GM19023 (cell line): ENCODE measurements around the gene OLIG1.

Source experiments
- ATAC-seq: cut with Tn5 transposase; IDR thresholded peaks from one replicate; pipeline ENCODE4 v1.9.1; 2021; ENCODE audit warnings: mild to moderate bottlenecking, moderate library complexity; ENCODE audit not compliant: unreplicated experiment

OLIG1 gene

DNA sequence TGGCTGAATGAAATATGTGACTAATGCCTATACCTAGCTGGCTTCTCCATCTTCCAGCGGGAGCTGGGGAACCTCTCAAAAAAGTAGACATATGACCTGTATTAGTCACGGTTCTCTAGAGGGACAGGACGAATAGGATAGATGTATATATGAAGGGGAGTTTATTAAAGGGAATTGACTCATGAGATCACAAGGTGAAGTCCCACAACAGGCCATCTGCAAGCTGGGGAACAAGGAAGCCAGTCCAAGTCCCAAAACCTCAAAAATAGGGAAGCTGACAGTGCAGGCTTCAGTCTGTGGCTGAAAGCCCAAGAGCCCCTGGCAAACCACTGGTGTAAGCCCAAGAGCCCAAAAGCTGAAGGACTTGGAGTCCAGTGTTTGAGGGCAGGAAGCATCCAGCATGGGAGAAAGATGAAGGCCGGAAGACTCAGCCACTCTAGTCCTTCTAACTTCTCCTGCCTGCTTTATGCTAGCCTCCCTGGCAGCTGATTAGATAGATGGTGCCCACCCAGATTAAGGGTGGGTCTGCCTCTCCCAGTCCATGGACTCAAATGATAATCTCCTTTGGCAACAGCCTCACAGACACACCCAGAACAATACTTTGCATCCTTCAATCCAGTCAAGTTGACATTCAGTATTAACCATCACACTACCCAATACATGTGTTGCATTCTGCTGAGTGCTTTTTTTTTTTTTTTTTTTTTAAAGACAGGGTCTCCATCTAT, 19.6 kb downstream of the OLIG1 start:
- ATAC-seq = no peak

DNA sequence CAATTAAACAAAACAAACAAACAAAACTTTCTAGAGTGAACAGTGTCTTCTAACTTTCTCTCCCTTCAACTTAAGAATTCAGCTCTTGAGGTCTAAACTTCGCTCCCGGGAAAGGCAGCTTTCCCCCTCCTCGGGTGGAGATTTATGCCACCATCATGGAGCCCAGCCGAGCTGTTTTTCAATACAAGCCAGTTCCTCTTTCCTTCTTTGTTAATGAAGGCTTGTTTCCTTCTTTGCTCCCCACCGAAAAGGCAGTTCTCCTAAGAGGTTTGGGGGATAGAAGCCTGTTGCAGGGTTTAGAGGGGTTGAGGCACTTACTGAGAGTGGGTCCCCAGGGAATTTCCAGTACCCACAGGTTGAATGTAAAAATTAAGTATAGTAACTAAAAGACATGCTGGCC, 26.5 kb downstream of the OLIG1 start:
- ATAC-seq = no peak

DNA sequence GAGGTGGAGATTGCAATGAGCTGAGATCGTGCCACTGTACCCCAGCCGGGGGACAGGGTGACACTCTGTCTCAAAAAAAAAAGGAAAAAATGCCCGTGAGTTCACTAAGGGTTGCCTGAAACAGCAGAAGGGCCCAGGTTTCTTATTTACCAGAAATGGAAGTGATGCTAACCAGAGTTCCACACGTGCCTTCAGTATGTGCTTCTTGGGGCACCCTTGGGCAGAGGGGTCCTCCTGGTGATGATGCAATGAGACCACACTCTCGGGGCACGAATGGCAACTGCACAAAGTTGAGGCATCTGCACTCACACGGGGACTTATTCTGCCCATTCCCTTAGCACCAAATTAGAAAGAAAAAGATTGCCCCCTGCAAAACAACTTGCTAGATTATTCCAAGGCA, 29.2 kb downstream of the OLIG1 start:
- ATAC-seq = no peak

DNA sequence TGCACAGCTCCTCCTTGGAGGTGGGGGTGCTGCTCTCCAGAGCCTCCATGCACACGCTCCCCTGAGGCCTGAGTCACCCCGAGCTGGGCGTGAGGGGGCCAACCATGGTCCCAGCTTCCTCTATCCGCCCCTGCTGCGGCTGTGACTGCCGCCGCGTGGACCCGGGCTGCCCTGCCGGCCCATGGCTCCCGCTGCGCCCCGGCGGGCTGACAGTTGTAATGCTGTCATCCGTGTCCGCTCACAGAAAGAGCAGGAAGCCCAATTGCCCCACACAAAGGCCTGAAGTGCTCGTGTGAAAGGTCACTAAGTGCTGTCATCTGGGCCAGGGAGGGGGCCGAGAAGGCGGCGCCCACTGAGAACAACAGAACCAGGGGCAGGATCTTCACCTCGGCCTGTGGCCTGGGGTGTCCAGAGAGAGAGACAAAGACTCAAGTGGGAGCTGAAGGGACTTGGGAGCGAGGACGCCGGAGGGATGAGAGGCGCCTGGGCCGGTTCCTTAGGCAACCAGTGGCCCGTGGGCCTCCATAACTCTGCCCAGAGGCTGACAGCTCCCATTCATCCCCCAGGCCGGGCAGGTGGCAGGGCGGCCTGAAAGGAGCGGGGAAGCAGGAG, 31.5 kb downstream of the OLIG1 start:
- ATAC-seq = no peak

DNA sequence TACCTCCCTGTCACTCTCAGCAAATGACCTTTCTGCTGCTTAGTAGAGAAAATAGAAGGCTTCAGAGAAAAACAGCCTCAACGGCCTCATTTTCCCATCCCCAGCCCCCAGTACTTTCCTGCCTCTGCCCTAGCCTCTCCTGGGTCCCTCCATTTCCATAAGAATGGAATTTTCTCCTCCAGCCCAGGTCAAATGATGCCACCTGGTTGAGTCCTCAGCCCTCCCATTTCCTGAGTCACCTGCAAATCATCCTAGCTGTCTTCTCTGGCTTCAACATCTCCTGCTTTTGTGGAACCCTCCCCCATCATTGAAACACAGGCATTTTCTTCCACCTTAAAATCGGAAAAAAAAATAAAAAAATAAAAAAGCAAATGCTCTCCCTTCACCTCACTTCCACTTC, 35.1 kb downstream of the OLIG1 start:
- no peak for ATAC-seq

DNA sequence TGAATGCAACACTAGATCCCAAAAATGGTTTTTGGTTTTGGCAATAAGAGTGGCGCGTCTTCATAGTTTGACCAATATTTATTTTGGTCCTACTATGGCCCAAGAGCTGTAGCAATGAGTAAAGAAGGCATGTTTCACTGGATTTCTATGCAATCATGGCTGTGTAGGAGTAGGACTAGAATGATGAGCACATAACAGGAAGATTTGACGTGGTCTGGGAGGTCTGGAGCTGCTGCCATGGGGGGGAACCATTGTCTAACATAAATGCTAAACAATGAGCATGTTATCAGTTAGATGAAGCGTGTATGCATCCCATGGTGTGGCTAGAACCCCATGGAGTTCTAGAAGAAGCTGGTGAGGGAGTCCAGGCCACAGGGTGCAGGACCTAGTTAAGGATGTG, 38.3 kb downstream of the OLIG1 start:
- ATAC-seq = no peak

DNA sequence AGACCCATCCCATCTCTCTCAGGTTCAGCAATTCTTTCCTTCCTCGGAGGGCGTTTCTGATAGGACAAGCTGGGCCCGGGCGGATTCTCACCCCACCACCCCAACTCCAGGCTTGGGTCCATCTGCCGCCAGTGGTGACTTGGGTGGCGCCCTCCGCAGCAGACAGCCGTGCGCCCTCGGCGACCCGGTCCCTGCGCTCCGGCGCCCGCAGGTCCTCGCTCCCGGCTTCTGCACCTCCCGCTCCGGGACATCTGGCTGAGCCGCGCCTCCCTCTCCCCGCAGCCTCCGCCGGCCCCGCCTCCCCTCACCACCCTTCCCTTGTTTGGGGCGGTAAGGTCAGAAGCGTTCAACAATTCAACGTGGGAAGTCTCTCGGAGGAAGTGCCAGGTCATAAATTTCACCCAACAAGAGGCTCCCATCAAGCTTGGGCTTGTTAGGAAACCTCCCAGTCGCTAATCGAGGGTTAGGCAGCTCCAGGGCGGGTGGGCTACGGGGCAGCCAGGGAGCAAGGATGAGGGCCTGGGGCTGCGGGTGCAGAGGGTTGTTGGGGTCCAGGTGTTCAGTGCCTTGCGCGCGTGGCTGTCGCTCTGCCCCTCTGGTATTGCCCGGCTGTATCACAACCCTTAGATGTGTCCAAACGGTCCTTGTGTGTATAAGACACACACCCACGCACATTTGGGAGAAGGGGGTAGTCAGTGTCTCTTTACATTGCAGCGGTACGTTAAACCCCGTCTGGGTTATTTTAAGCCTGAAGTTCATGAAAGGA, 39.8 kb downstream of the OLIG1 start:
- ATAC-seq = no peak

DNA sequence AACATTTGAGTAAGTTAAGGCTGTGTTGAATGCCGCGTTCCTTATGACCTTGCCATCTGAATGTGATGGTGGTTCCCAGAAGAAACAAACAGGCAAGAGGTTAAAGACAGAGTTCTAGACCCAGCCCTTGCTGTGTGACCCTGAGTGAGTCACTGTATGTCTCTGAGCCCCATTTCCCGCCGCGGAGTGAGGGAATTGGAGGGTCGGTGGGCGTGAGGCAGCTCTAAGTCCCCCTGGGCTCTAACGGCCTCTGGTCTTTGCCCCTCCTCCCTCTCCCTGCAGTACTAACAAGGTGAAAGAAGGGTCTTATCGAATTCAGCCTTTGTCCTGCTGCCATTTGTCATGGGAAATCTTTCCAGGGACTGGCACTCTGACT, 40.4 kb downstream of the OLIG1 start:
- ATAC-seq = no peak

DNA sequence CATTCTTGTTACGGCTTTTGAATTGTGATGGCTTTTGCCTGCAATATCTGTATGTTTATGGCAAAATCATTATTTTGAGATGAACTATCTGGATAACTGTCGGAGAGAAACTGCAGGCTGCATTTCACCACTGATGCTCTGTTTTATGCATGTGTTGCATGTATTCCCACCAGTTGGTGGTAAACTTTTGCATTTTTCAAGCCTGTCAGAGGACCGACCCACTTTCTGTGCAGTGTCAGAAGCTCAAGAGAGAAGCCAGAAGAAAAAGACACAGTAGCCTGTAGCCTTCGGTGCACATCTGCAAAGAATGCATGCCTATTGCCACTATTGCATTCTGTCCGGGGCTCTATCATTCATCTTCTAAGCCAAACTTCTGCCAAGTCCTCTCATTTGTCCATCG, 41.6 kb downstream of the OLIG1 start:
- no peak for ATAC-seq

DNA sequence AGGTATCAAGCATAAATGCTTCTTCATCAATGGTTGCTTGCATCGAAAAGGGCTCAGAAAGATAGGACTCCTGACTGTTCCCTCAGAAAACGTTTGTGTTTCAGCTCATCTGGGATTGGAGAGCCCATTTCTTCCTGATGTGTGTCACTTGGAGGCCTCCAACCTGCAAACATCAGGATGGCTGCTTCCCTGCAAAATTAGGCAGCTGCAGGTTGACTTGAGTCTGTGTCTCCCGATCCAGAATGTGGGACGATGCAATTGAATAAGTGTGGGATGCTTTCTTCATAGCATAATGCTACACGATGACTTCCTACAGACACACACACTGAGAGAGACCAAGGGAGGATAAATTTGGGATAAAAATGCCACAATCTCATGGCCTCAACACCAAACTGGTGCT, 42.2 kb downstream of the OLIG1 start:
- ATAC-seq = no peak

DNA sequence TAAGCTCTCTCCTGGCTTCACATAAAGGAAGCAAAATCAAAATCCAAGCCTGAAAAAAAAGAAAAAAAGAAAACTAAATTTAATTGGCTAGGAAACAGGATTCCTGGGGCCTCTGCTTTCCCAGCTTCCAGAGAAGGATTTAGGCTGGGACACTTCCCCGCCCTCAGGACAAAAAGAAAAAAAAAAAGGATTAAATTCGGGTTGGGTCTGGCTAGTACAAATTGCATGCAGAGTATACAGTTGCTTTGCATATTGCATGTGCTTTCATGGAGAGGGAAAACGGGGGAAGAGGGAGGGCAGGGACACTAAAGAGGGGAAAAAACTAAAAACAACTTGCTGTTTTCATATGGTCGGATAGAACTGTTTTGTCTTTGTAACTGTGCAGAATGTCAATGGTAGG, 42.7 kb downstream of the OLIG1 start:
- ATAC-seq = no peak

DNA sequence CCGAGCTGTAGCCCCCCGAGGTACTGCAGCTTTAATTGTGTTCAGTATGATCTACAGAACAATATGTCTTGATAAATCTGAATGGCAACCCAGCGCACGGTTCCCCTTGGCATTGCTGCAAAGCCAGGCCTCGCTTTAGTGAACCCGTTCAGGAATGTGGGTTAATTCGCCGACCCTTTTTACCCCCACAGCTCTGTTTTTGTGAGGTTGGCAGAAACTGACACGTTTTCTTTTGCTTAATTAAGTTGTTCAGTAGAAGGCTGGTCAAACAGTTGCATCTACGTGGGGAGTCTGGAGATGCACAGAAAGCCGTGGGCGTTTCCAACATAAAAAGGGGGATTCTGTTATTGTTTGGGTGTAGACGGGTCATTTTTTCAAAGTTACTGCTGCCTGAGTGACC, 43.2 kb downstream of the OLIG1 start:
- no peak for ATAC-seq

DNA sequence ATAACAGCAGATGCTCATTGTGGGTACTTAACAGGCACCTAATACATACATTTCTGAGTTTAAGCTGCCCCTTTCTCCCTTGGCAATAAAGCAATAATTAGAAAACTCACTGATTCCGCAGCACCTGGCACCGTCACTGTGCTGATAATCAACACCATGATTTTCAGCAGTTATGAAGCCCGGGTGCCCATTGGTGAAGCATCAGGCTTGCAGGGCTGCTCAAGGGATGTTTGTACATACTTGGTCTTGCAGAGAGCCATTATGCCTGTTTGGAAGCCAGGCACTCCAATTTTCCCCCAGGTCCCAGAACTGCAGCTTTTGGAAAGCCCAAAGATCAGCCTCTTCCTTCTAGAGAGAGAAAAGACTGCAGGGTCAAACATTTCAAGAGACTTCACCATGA, 44.3 kb downstream of the OLIG1 start:
- no peak for ATAC-seq

DNA sequence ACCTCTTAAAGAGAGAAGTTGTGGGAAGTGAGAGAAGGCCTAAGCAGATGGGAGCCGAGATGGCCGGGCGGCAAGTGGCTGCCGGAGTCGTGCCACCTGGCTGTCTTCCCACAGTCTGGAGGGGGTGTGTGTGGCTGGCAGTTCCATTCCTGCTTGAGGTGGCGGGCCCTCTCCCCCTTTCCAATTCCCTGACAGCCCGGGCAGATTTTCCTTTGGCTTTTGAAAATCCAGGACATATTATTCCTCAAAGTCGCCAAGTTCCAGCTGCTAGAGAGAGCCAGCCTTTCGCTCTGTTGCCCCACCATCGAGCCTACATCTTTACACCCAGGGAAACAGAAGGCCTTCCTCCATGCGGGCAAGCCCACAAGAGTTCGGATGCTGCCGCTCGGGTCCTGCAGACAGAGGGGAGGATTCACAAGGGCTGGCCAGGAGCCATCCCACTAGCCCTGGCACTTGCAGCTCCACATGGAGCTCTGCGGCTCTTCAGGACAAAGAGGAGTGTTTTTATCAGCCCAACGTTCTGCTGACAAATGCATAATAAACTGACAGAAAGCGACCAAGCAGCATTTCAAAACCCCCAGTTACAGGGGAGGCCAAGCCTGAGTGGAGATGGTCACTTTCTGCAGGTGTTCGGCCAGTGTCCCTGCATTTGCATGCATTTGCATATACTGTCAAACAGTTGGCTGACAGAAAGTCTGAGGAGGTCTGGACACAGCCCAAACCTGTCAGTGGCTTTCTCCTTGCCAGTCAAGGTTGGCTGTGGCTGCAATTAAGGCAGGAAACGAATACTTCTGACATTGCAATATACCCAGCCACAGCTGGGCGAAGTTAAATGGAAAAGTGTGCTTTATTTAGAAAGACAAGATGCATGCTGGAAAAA, 45.9 kb downstream of the OLIG1 start:
- no peak for ATAC-seq

DNA sequence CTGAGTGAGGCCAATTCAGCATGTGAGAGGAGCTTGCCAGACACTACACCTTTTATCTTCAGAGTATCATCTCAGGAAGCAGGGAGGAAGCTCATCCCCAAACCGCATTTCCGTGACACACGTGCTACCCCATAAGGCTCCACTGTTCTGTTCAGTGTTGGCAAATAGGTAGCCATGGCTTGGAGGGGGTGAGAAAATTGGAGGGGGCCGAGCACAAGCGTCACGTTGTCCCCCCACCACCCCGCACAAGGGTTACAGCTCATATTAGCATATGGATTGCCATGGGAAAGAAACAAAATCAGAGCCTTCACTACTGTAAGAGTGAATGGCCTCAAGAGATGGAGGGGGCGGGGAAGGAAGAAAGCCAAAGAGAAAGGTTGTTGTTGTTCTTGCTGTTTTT, 46.7 kb downstream of the OLIG1 start:
- no peak for ATAC-seq

DNA sequence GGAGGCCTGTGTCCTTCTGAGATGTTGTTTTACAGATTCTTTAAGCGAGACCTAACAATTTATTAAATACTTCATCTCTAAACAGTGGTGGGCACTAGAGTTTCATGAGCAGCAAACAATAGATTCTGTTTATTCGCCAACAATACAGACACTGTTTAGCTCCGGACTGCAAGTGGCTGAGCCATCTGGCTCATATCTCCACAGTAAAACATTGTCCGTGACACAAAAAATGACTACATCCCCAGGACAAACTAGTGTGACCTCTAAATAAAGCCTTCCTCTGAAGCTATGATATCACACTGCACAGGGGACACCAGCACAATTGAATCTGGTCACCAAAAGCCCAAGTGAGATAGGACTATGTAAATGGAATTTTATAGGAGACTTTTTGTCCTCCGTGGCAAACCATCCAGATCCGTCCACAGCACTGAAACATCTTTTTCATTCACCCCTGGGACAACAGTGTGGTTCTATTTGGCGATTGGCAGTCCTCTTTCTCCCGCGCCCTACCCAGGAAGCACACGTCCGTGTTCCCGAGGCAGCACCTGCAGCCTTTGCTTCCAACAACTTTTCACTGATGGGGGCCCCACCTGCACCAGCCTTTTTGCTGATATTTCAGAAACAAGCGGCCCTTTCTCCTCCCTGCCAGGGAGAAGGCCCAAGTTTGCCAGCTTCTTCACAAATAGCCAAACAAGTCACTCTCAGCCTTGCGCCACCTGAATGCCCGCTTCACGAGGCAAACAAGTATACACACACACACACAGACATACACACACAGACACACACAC, 47.4 kb downstream of the OLIG1 start:
- ATAC-seq = no peak
